Spleen (tissue), 7 donors: ENCODE data around the gene RBM20.

Experiments
- CTCF ChIP-seq, 11 experiments: fragments of 200-600 bp in 7 of 11; fragments of 450-650 bp in 4 of 11; sonication (generic) in 4 of 11; IDR thresholded peaks in 8 of 11; conservative IDR thresholded peaks in 3 of 11; 1 replicate in 7 of 11; 2 replicates in 4 of 11; pipeline versions ENCODE4 v1.4.0 to v1.8.0; 2016 to 2021; ENCODE audit warnings: antibody characterized with exemption in 11 of 11, inconsistent platforms in 4 of 11, mild to moderate bottlenecking in 1 of 11
- POLR2A ChIP-seq, 3 donors: fragments of 450-650 bp; IDR thresholded peaks; one replicate each; pipeline ENCODE4 v1.5.1; 2017; ENCODE audit warnings: antibody characterized with exemption in 3 of 3, mild to moderate bottlenecking in 1 of 3
- POLR2AphosphoS5 ChIP-seq, 3 donors: sonication (generic); formaldehyde crosslinking; IDR thresholded peaks; one replicate each; pipeline ENCODE4 v1.5.1; 2017; ENCODE audit warnings: antibody characterized with exemption in 3 of 3
- donor health status: DM: no; HTN: no; CAD: no; lungs with moderate emphysema.
- donor health status: DM: no; HTN: no; CAD: no.
- donor health status: DM: no; HTN: no; CAD: no.

DNA sequence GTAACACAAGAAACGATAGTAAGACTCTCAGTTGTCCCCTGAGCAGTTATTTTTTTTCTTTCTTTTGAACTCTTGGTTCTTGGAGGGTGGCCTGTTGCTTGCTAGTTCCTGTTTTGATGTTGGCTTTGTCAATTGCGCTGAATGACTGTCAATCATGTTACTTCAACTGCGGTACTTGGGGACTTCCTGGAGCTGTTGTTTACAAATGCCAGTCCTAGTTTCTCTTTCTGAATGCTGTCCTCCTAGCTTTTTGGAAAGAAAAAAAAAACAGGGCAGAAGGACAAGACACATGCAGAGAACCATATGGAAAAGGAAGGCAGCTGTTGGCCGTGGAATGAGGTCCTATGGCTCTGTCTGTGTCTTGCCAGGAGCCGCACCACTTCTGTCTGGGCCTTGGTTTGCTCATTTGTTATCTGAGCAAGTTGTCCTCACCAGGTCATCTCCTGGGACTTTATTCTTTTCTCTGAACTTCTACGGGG lies 220.6 kb downstream of the RBM20 start:
- TF ChIP-seq CTCF (IDR thresholded peaks at IDR 0.05 in 8 of 11, conservative IDR thresholded peaks at IDR 0.05 in 3 of 11) (no peak), POLR2A (IDR thresholded peaks at IDR 0.05) (no peak), POLR2AphosphoS5 (IDR thresholded peaks at IDR 0.05) (peak in 1 of 3 donors; percentile 82)
